ENCODE measurements around the gene CCDC66. TPM values are rescaled to one million over a fixed set of nuclear protein-coding genes. Genes with fewer than 3 reads are reported as not detected.

The CCDC66 gene
- total and polyA plus RNA-seq, 9 of the 15 experiments (the other 6 are each of a cell fraction or from before 2014, with no cell fraction given): 21.5 to 46.5 (median 29.6) TPM

DNA sequence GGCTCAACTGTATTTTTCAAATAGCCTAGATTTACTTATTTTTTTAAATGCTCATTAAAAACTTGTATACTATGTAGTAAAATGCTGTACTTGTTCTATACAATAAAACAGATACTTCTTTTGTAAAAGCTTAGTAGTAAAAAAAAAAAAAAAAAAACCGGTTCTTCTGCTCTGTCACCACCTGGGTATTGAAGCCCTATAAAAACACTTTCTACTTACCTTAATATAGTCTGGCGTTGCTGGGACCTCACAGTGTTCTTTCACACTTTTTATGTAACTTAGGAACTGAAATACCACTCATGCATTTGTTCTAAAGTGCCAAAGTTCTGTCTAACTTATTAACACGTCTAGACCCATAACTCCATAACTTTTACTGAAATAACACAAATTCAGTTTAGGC is 64.7 kb downstream of the CCDC66 start:
- ATAC-seq (no peak), FAIRE-seq (no peak), DNase-seq (ENCODE audit: extremely low read depth in 1 of 4, low spot score in 3 of 4) (no peak)
- Histone ChIP-seq H3K9me1 (ENCODE audit: control insufficient read depth, insufficient read depth, low read length) (no peaks in the 10 kb centered on the region), H3K9me3 (replicated peaks; ENCODE audit: control insufficient read depth, insufficient read depth, low read depth, low read length) (no peaks in the 10 kb centered on the region), H4K20me1 (replicated peaks; ENCODE audit: control insufficient read depth, insufficient read depth, low read length) (no peaks in the 10 kb centered on the region), H3K4me2 (ENCODE audit: insufficient read depth, low read length) (no peak overlapping the region), H3K36me3 (ENCODE audit: control insufficient read depth, insufficient read depth, low read length) (peaks cover 92% of the 10 kb centered on the region), H3K4me3 (no peak overlapping the region), H2AFZ (ENCODE audit: low read depth, low read length) (no peak overlapping the region), H3K9ac (ENCODE audit: insufficient read depth in 1 of 2, low read depth in 2 of 2, low read length in 2 of 2) (no peak overlapping the region), H3K4me1 (replicated peaks in 1 of 2; ENCODE audit: control insufficient read depth in 2 of 2, insufficient read depth in 2 of 2, low read length in 2 of 2) (no peaks in the 10 kb centered on the region), H3K79me2 (ENCODE audit: control insufficient read depth, insufficient read depth, low read length) (no peaks in the 10 kb centered on the region), H3K27me3 (ENCODE audit: control insufficient read depth in 2 of 2, insufficient read depth in 2 of 2, low read length in 2 of 2) (no peaks in the 10 kb centered on the region), H3K27ac (ENCODE audit: extremely low read depth, low read depth, low read length) (no peak overlapping the region)
- no TSS peak for BruUV-seq (replicated peaks)
- ChIA-PET CTCF (ENCODE audit: low intra/inter-chr PET ratio) (no interaction called here), POLR2A (no interaction called here)
- 90% methylated on average over 3 of the region's 3 CpGs for WGBS (ENCODE audit: insufficient coverage, low coverage, missing lambda C conversion rate)
- intact Hi-C loops (cut with micrococcal nuclease) (no loop called here), in situ Hi-C loops (cut with MboI) (no loop called here)
- TF ChIP-seq CHD1 (IDR thresholded peaks at IDR 0.05; ENCODE audit: low read length): no peak
- TF ChIP-seq ERF (CRISPR knock-in tag; IDR thresholded peaks at IDR 0.05): no peak
- TF ChIP-seq RBM22 (IDR thresholded peaks at IDR 0.05; ENCODE audit: low read depth, low read length, poor library complexity, severe bottlenecking): no peak
- no peak for TF ChIP-seq RNF2 (IDR thresholded peaks at IDR 0.05)
- no peak for TF ChIP-seq FOXA3 (CRISPR knock-in tag; conservative IDR thresholded peaks at IDR 0.05 in 1 of 2, IDR thresholded peaks at IDR 0.05 in 1 of 2)
- no peak for TF ChIP-seq POLR3G (IDR thresholded peaks at IDR 0.05; ENCODE audit: extremely low read depth, insufficient read length, insufficient replicate concordance)
- TF ChIP-seq NBN (IDR thresholded peaks at IDR 0.05; ENCODE audit: low read depth): no peak
- no peak for TF ChIP-seq POLR2G (IDR thresholded peaks at IDR 0.05; ENCODE audit: low read depth, low read length)
- no peak for TF ChIP-seq ARID2 (IDR thresholded peaks at IDR 0.05)
- TF ChIP-seq LCOR (CRISPR knock-in tag; IDR thresholded peaks at IDR 0.05): no peak
- TF ChIP-seq HIVEP1 (CRISPR knock-in tag; IDR thresholded peaks at IDR 0.05): no peak
- no peak for TF ChIP-seq CBFA2T3 (IDR thresholded peaks at IDR 0.05)
- no peak for TF ChIP-seq PATZ1 (CRISPR knock-in tag; IDR thresholded peaks at IDR 0.05; ENCODE audit: borderline replicate concordance)
- TF ChIP-seq ZNF445 (CRISPR knock-in tag; IDR thresholded peaks at IDR 0.05; ENCODE audit: low read depth): no peak

Data from K562 (cell line).